ENCODE results near the gene IRGM. TPM values are rescaled to one million over a fixed set of nuclear protein-coding genes. Genes with fewer than 3 reads are reported as not detected.
A peak's percentile ranks its signal among the peaks of the same experiment; 100 is the strongest.

IRGM gene
- total and polyA plus RNA-seq, 4 donors = 0.02 to 0.08 TPM; not detected in 2

GRCh38 chr5:150895431-150896428, 49.4 kb downstream of the IRGM start:
- no peaks in the 10 kb centered on the region for H3K27me3 ChIP-seq (ENCODE audit: control insufficient read depth in 4 of 4, insufficient read depth in 4 of 4, low read length in 3 of 4)
- no peak for DNase-seq (ENCODE audit: low spot score)
- no peak overlapping the region for H3K9ac ChIP-seq (ENCODE audit: low read depth in 1 of 2, low read length in 2 of 2)
- H3K4me1 ChIP-seq (ENCODE audit: control insufficient read depth in 4 of 4, insufficient read depth in 4 of 4, low read length in 3 of 4) = no peaks in the 10 kb centered on the region
- 96% methylated on average over 8 of the region's 8 CpGs for WGBS
- H3K27ac ChIP-seq (ENCODE audit: low read depth in 1 of 2, low read length in 2 of 2) = no peak overlapping the region
- H3K9me3 ChIP-seq (ENCODE audit: control insufficient read depth in 4 of 4, low read length in 3 of 4) = peaks cover 36 to 91% (median 70%) of the 10 kb centered on the region in 4 donors
- H3K4me3 ChIP-seq (ENCODE audit: low read depth in 1 of 3, low read length in 3 of 3) = peak overlapping the region in 2 of 3 donors; percentile 2 to 38
- no peak for TF ChIP-seq JUND (IDR thresholded peaks at IDR 0.05)
- TF ChIP-seq RAD21 (IDR thresholded peaks at IDR 0.05) = no peak
- TF ChIP-seq GABPA (IDR thresholded peaks at IDR 0.05 in 1 of 2, conservative IDR thresholded peaks at IDR 0.05 in 1 of 2) = no peak
- TF ChIP-seq FOXA2 (IDR thresholded peaks at IDR 0.05) = no peak
- TF ChIP-seq ATF3 (IDR thresholded peaks at IDR 0.05) = no peak
- no peak for TF ChIP-seq HNF4G (IDR thresholded peaks at IDR 0.05)
- no peak for TF ChIP-seq FOXA1 (IDR thresholded peaks at IDR 0.05)
- TF ChIP-seq ZBTB33 (IDR thresholded peaks at IDR 0.05) = no peak
- no peak for TF ChIP-seq REST (IDR thresholded peaks at IDR 0.05)
- TF ChIP-seq MAX (IDR thresholded peaks at IDR 0.05) = no peak
- peaks cover 0 to 5% (median 2%) of the 10 kb centered on the region in 4 donors for H3K36me3 ChIP-seq (ENCODE audit: control insufficient read depth in 4 of 4, insufficient read depth in 3 of 4, low read depth in 1 of 4, low read length in 3 of 4)

Other genes with a start within 250 kb of the IRGM start
- gene SYNPO, start 205.9 kb upstream of the IRGM start, total RNA-seq = 10 to 100 TPM in 1 of 2 donors, 1 to 10 TPM in 1; 1.1 to 17.5 TPM
- 10 to 100 TPM in 1 of 2 donors, 1 to 10 TPM in 1; 3.9 to 36.6 TPM for gene SYNPO, start 205.9 kb upstream of the IRGM start, polyA plus RNA-seq
- under 1 TPM in 1 of 2 donors, not detected in 1; 0.09 TPM for gene MYOZ3, start 185.3 kb upstream of the IRGM start, total RNA-seq
- gene MYOZ3, start 185.3 kb upstream of the IRGM start, polyA plus RNA-seq = under 1 TPM; 0.03 to 0.04 TPM
- 10 to 100 TPM; 13.7 to 19.7 TPM for gene RBM22, start 145.5 kb upstream of the IRGM start, total RNA-seq
- 10 to 100 TPM; 10.7 to 10.9 TPM for gene RBM22, start 145.5 kb upstream of the IRGM start, polyA plus RNA-seq
- 10 to 100 TPM; 28.6 to 29.6 TPM for gene DCTN4, start 87.5 kb upstream of the IRGM start, total RNA-seq
- gene DCTN4, start 87.5 kb upstream of the IRGM start, polyA plus RNA-seq = 10 to 100 TPM; 10.3 to 11.8 TPM
- gene SMIM3, start 67.8 kb upstream of the IRGM start, total RNA-seq = 1 to 10 TPM; 3.9 to 5.7 TPM
- gene SMIM3, start 67.8 kb upstream of the IRGM start, polyA plus RNA-seq = 1 to 10 TPM; 3.0 to 3.3 TPM
- under 1 TPM; 0.59 to 0.84 TPM for gene ZNF300, start 58.5 kb downstream of the IRGM start, total RNA-seq
- gene ZNF300, start 58.5 kb downstream of the IRGM start, polyA plus RNA-seq = under 1 TPM; 0.28 to 0.53 TPM
- gene GPX3, start 174.1 kb downstream of the IRGM start, total RNA-seq = 100 to 1,000 TPM in 1 of 2 donors, 10 to 100 TPM in 1; 72.9 to 156 TPM
- 100 to 1,000 TPM; 318 to 878 TPM for gene GPX3, start 174.1 kb downstream of the IRGM start, polyA plus RNA-seq
- gene TNIP1, start 234.5 kb downstream of the IRGM start, total RNA-seq = 100 to 1,000 TPM in 1 of 2 donors, 10 to 100 TPM in 1; 50.9 to 101 TPM
- gene TNIP1, start 234.5 kb downstream of the IRGM start, polyA plus RNA-seq = 10 to 100 TPM; 33.2 to 45.1 TPM